HCT116 (cell line): ENCODE results near the gene SLC27A2. TPM values are rescaled to one million over a fixed set of nuclear protein-coding genes. Genes with fewer than 3 reads are reported as not detected.

ENCODE experiments used
- ATAC-seq: fragments of 200-7000 bp; cut with Tn5 transposase; 2 replicates; pipeline ENCODE4 v1.9.1; 2020; ENCODE audit warnings: mild to moderate bottlenecking, moderate library complexity
- BruUV-seq: library from RNA; stranded (reverse); fragments of 400-500 nt; replicated peaks from 2 replicates; lab custom pipeline; 2021; lab: Mats Ljungman, UMichigan
- CTCF ChIA-PET: fragments of 300-600 bp; sonication (Branson Sonifier 250); formaldehyde crosslinking; loops from one replicate; lab custom pipeline; 2021; ENCODE audit warnings: antibody characterized with exemption; lab: Charles Lee
- POLR2A ChIA-PET: fragments of 300-600, 350-600 bp; sonication (Branson Sonifier 250); formaldehyde crosslinking; loops from one replicate; lab custom pipeline; 2021; ENCODE audit warnings: antibody characterized with exemption; lab: Charles Lee
- RAD21 ChIA-PET, 2 experiments: fragments of 300-600 bp; sonication (Branson Sonifier 250); formaldehyde crosslinking; loops; one replicate each; lab custom pipeline; 2023; ENCODE audit warnings: low total read pairs in 2 of 2; ENCODE audit not compliant: uncharacterized antibody in 2 of 2, unreplicated experiment in 2 of 2, low non-redundant PET in 1 of 2; lab: Charles Lee
- DNase-seq: peaks from one replicate; pipeline ENCODE4 v3.0.0-alpha.2; 2010; ENCODE audit warnings: low read depth, low spot score
- H2AFZ ChIP-seq: fragments of 200-600 bp; shearing (Covaris generic), sonication (generic); 2 replicates; pipeline ENCODE4 v1.6.1; 2017; ENCODE audit warnings: low read depth, mixed run types, mixed read lengths, antibody characterized with exemption, low read length; ENCODE audit not compliant: poor library complexity, severe bottlenecking
- H3K27ac ChIP-seq: 2 replicates; pipeline ENCODE4 v1.5.1; 2012; ENCODE audit warnings: low read depth, low read length
- H3K27me3 ChIP-seq: fragments of 200-600 bp; sonication (generic); 2 replicates; pipeline ENCODE4 v1.6.1; 2016; ENCODE audit warnings: mixed run types, low read length, mixed read lengths; ENCODE audit not compliant: insufficient read depth
- H3K36me3 ChIP-seq, 2 experiments: fragments of 200-500 bp in 1 of 2; fragments of 200-600 bp in 1 of 2; sonication (Bioruptor generic) in 1 of 2; sonication (generic) in 1 of 2; 2 replicates each; pipeline versions ENCODE4 v1.5.1 to v1.6.1; 2014 to 2016; ENCODE audit warnings: low read length in 2 of 2, inconsistent platforms in 1 of 2, mixed read lengths in 1 of 2, mixed run types in 1 of 2; ENCODE audit not compliant: insufficient read depth in 2 of 2, control insufficient read depth in 1 of 2
- H3K4me1 ChIP-seq, 2 experiments: fragments of 200-600 bp in 1 of 2; sonication (generic) in 1 of 2; 2 replicates each; pipeline versions ENCODE4 v1.5.1 to v1.6.1; 2012 to 2017; ENCODE audit warnings: low read length in 2 of 2, inconsistent platforms in 1 of 2, mild to moderate bottlenecking in 1 of 2, mixed read lengths in 1 of 2, mixed run types in 1 of 2, moderate library complexity in 1 of 2; ENCODE audit not compliant: insufficient read depth in 2 of 2, control insufficient read depth in 1 of 2
- H3K4me2 ChIP-seq: fragments of 200-600 bp; sonication (generic); 2 replicates; pipeline ENCODE4 v1.6.1; 2017; ENCODE audit warnings: mixed run types, low read length, mixed read lengths
- H3K4me3 ChIP-seq, 2 experiments: fragments of 200-600 bp in 1 of 2; sonication (generic) in 1 of 2; replicated peaks in 1 of 2; 2 replicates each; pipeline ENCODE4 v1.5.1; 2011 to 2016; ENCODE audit warnings: low read length in 2 of 2, control low read depth in 1 of 2, low read depth in 1 of 2, mild to moderate bottlenecking in 1 of 2, mixed read lengths in 1 of 2, mixed run types in 1 of 2
- H3K79me2 ChIP-seq: fragments of 200-600 bp; sonication (generic); 2 replicates; pipeline ENCODE4 v1.6.1; 2017; ENCODE audit warnings: mild to moderate bottlenecking, mixed run types, low read length, moderate library complexity, mixed read lengths; ENCODE audit not compliant: insufficient read depth
- H3K9ac ChIP-seq: fragments of 200-600 bp; sonication (generic); 2 replicates; pipeline ENCODE4 v1.6.1; 2016; ENCODE audit warnings: low read length, mixed read lengths
- H3K9me2 ChIP-seq: fragments of 200-600 bp; sonication (generic), shearing (Covaris generic); 2 replicates; pipeline ENCODE4 v1.6.1; 2017; ENCODE audit warnings: mixed run types, mild to moderate bottlenecking, moderate library complexity; ENCODE audit not compliant: insufficient read depth
- H3K9me3 ChIP-seq, 2 experiments: fragments of 200-500 bp in 1 of 2; fragments of 200-600 bp in 1 of 2; sonication (Bioruptor generic) in 1 of 2; sonication (generic) in 1 of 2; 2 replicates each; pipeline ENCODE4 v1.6.1; 2014 to 2017; ENCODE audit warnings: low read length in 2 of 2, mixed read lengths in 2 of 2, inconsistent platforms in 1 of 2, low read depth in 1 of 2, mild to moderate bottlenecking in 1 of 2, mixed run types in 1 of 2, moderate library complexity in 1 of 2; ENCODE audit not compliant: control insufficient read depth in 1 of 2, insufficient read depth in 1 of 2
- H4K20me1 ChIP-seq: fragments of 200-600 bp; sonication (generic), shearing (Covaris generic); 2 replicates; pipeline ENCODE4 v1.6.1; 2017; ENCODE audit warnings: mixed run types, mild to moderate bottlenecking, moderate library complexity; ENCODE audit not compliant: insufficient read depth
- CBX3 ChIP-seq: IDR thresholded peaks from 2 replicates; pipeline ENCODE4 v1.6.1; 2012; ENCODE audit warnings: low read depth
- CEBPB ChIP-seq: IDR thresholded peaks from 2 replicates; pipeline ENCODE4 v1.6.1; 2012; ENCODE audit warnings: low read depth
- EGR1 ChIP-seq: IDR thresholded peaks from 2 replicates; pipeline ENCODE4 v1.6.1; 2012; ENCODE audit warnings: low read depth
- ELF1 ChIP-seq: IDR thresholded peaks from 2 replicates; pipeline ENCODE4 v1.6.1; 2012; ENCODE audit warnings: low read depth, borderline replicate concordance
- EZH2phosphoT487 ChIP-seq: fragments of 200-600 bp; IDR thresholded peaks from 2 replicates; pipeline ENCODE4 v1.6.1; 2018; ENCODE audit warnings: antibody characterized with exemption, borderline replicate concordance
- JUND ChIP-seq: IDR thresholded peaks from 2 replicates; pipeline ENCODE4 v1.6.1; 2012
- POLR2A ChIP-seq: IDR thresholded peaks from 2 replicates; pipeline ENCODE4 v1.7.0; 2011; ENCODE audit warnings: borderline replicate concordance; ENCODE audit not compliant: insufficient read depth, insufficient read length; ENCODE audit errors: extremely low read depth
- POLR2AphosphoS5 ChIP-seq: IDR thresholded peaks from 2 replicates; pipeline ENCODE4 v1.6.1; 2011; ENCODE audit warnings: mild to moderate bottlenecking, low read depth, low read length, moderate library complexity
- RAD21 ChIP-seq: IDR thresholded peaks from 2 replicates; pipeline ENCODE4 v1.6.1; 2012; ENCODE audit warnings: low read depth, mild to moderate bottlenecking
- SIN3A ChIP-seq: IDR thresholded peaks from 2 replicates; pipeline ENCODE4 v1.6.1; 2012; ENCODE audit warnings: low read depth
- SP1 ChIP-seq: IDR thresholded peaks from 2 replicates; pipeline ENCODE4 v1.6.1; 2012; ENCODE audit warnings: low read depth
- SRF ChIP-seq: IDR thresholded peaks from 2 replicates; pipeline ENCODE4 v1.6.1; 2012; ENCODE audit warnings: low read depth
- YY1 ChIP-seq: IDR thresholded peaks from 2 replicates; pipeline ENCODE4 v1.6.1; 2011; ENCODE audit warnings: low read length, low read depth, moderate library complexity, mild to moderate bottlenecking; ENCODE audit not compliant: insufficient replicate concordance; ENCODE audit errors: extremely low read depth
- ZFX ChIP-seq: fragments of 450-650 bp; IDR thresholded peaks from 2 replicates; pipeline ENCODE4 v1.6.1; 2017
- ZNF274 ChIP-seq: fragments of 200-500 bp; sonication (Bioruptor generic); IDR thresholded peaks from 2 replicates; pipeline ENCODE4 v1.6.1; 2014; ENCODE audit warnings: mild to moderate bottlenecking, low read depth, low read length, inconsistent platforms
- intact Hi-C: fragments of 100-400 bp; cut with micrococcal nuclease; formaldehyde crosslinking; loops from 2 replicates; pipeline ENCODE4 v1.10.0; 2022
- total RNA-seq: library from RNA; stranded (reverse); gene quantifications from one replicate; pipeline ENCODE4 v1.2.1, GENCODE V29; 2021; ENCODE audit not compliant: unreplicated experiment
- TF ChIP-seq, protein P1 (sequence below): IDR thresholded peaks from 2 replicates; pipeline ENCODE4 v1.6.1; 2012
- TF ChIP-seq, protein P2 (sequence below): IDR thresholded peaks from 2 replicates; pipeline ENCODE4 v1.6.1; 2012
- TF ChIP-seq, protein P3 (sequence below): IDR thresholded peaks from 2 replicates; pipeline ENCODE4 v1.6.1; 2011; ENCODE audit warnings: mild to moderate bottlenecking, low read length, moderate library complexity; ENCODE audit not compliant: insufficient replicate concordance; ENCODE audit errors: extremely low read depth

Gene SLC27A2
- total RNA-seq, 1 experiment from 2014 or later = 14.0 TPM

DNA sequence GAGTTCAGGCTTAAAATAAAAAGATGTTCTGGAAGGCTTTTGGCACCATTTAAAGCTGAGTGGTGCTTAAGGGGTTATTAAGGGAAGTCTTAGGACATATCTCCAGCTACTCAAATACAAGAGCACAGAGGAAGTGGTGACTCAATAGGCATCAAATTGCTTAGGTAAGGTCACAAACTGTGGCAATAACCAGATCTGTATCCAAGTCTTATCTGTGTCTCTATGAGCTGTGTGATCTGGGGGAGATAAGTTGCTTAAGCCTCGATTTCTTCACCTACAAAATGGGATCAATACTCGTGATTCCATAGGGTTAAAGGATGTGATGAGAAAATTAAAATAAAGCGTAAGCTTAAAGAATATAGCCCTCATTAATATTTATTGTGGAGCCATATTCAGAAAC is 75.9 kb downstream of the SLC27A2 start:
- no peaks in the 10 kb centered on the region for H3K9me3 ChIP-seq
- DNase-seq (no peak), ATAC-seq (no peak)
- peak overlapping the region; percentile 32 for H3K4me2 ChIP-seq
- H3K36me3 ChIP-seq = no peaks in the 10 kb centered on the region
- BruUV-seq = no TSS peak
- no peak overlapping the region for H3K4me3 ChIP-seq
- no peaks in the 10 kb centered on the region for H3K27me3 ChIP-seq
- H3K9ac ChIP-seq = no peak overlapping the region
- H3K4me1 ChIP-seq = peaks cover 8 to 24% of the 10 kb centered on the region in 2 experiments
- no peak for TF ChIP-seq EGR1
- ChIA-PET POLR2A (no interaction called here), CTCF (no interaction called here), RAD21 (no interaction called here)
- H3K27ac ChIP-seq = no peak overlapping the region
- H3K9me2 ChIP-seq = no peaks in the 10 kb centered on the region
- no peaks in the 10 kb centered on the region for H3K79me2 ChIP-seq
- no peaks in the 10 kb centered on the region for H4K20me1 ChIP-seq
- peak overlapping the region; percentile 15 for H2AFZ ChIP-seq
- intact Hi-C loops = no loop called here

DNA sequence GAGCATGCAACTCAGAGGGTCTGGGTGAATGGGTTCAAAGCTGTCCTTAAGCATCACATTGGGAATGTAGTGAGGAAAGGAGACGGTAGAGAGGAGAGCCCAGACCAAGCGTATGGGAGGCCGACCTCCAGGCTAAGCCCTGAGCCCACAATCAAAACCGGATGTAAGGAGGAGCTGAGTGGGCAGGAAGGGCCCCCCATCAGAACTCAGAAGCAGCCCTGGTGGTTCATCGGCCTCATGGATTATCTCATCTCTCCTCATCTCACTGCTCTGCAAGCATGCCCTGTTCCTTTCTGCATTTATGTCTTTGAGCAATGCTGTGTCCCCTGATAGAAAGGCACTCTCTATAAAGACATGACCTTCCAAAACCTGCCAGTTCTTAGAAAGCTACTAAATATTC is 77.3 kb downstream of the SLC27A2 start:
- H3K9me2 ChIP-seq = no peaks in the 10 kb centered on the region
- no peak overlapping the region for H3K9ac ChIP-seq
- DNase-seq (no peak), ATAC-seq (no peak)
- intact Hi-C loops = no loop called here
- BruUV-seq = no TSS peak
- no peaks in the 10 kb centered on the region for H3K36me3 ChIP-seq
- no peak overlapping the region for H3K4me3 ChIP-seq
- H3K4me2 ChIP-seq = no peak overlapping the region
- no peaks in the 10 kb centered on the region for H4K20me1 ChIP-seq
- no peak overlapping the region for H2AFZ ChIP-seq
- H3K79me2 ChIP-seq = no peaks in the 10 kb centered on the region
- no peaks in the 10 kb centered on the region for H3K27me3 ChIP-seq
- no peaks in the 10 kb centered on the region for H3K9me3 ChIP-seq
- peaks cover 8 to 24% of the 10 kb centered on the region in 2 experiments for H3K4me1 ChIP-seq
- CTCF ChIA-PET = no interaction called here
- POLR2A ChIA-PET = interaction anchor here (0.6 kb wide), 1 partner anchor 270 kb away, joined by 3 read pairs; no protein-coding TSS in a partner anchor
- H3K27ac ChIP-seq = no peak overlapping the region
- TF ChIP-seq SRF (no peak), POLR2AphosphoS5 (no peak), EGR1 (no peak), POLR2A (no peak), CBX3 (no peak), ELF1 (no peak), ZFX (no peak), SP1 (no peak), EZH2phosphoT487 (no peak), YY1 (no peak), RAD21 (no peak), JUND (no peak), SIN3A (no peak), ZNF274 (no peak), CEBPB (no peak)
- TF ChIP-seq, protein P1, sequence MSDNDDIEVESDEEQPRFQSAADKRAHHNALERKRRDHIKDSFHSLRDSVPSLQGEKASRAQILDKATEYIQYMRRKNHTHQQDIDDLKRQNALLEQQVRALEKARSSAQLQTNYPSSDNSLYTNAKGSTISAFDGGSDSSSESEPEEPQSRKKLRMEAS = no peak
- TF ChIP-seq, protein P2, sequence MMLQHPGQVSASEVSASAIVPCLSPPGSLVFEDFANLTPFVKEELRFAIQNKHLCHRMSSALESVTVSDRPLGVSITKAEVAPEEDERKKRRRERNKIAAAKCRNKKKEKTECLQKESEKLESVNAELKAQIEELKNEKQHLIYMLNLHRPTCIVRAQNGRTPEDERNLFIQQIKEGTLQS = no peak
- TF ChIP-seq, protein P3, sequence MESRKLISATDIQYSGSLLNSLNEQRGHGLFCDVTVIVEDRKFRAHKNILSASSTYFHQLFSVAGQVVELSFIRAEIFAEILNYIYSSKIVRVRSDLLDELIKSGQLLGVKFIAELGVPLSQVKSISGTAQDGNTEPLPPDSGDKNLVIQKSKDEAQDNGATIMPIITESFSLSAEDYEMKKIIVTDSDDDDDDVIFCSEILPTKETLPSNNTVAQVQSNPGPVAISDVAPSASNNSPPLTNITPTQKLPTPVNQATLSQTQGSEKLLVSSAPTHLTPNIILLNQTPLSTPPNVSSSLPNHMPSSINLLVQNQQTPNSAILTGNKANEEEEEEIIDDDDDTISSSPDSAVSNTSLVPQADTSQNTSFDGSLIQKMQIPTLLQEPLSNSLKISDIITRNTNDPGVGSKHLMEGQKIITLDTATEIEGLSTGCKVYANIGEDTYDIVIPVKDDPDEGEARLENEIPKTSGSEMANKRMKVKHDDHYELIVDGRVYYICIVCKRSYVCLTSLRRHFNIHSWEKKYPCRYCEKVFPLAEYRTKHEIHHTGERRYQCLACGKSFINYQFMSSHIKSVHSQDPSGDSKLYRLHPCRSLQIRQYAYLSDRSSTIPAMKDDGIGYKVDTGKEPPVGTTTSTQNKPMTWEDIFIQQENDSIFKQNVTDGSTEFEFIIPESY = no peak
- RAD21 ChIA-PET = no interaction called here
